Measurements from ENCODE around the gene FBXO10.
"Not testable (repeated sequence)": the region's sequence is repeated elsewhere in the genome, so short reads cannot be mapped to it uniquely, and the experiment has no call there.

The FBXO10 gene

GRCh38 chr9:37549527-37549926 is 26.7 kb downstream of the FBXO10 start:
- DNase-seq (ENCODE audit: low spot score) = no peak

- no peak for DNase-seq (ENCODE audit: low spot score)
Measured at GRCh38 chr9:37547328-37547878, 28.8 kb downstream of the FBXO10 start.

GRCh38 chr9:37543468-37543867 is 32.7 kb downstream of the FBXO10 start:
- DNase-seq (ENCODE audit: low spot score) = no peak

- no peak for DNase-seq (ENCODE audit: low spot score)
Measured at GRCh38 chr9:37542895-37543294, 33.3 kb downstream of the FBXO10 start.

GRCh38 chr9:37542488-37542887 is 33.7 kb downstream of the FBXO10 start:
- DNase-seq (ENCODE audit: low spot score) = no peak

- DNase-seq (ENCODE audit: low spot score) = no peak
Measured at GRCh38 chr9:37541465-37541864, 34.7 kb downstream of the FBXO10 start.

GRCh38 chr9:37540634-37541033 is 35.5 kb downstream of the FBXO10 start:
- DNase-seq (ENCODE audit: low spot score) = no peak

- DNase-seq (ENCODE audit: low spot score) = no peak
Measured at GRCh38 chr9:37539634-37540033, 36.5 kb downstream of the FBXO10 start.

- DNase-seq (ENCODE audit: low spot score) = no peak
Measured at GRCh38 chr9:37538099-37538498, 38.1 kb downstream of the FBXO10 start.

GRCh38 chr9:37534901-37535300 is 41.3 kb downstream of the FBXO10 start:
- DNase-seq (ENCODE audit: low spot score) = no peak

- DNase-seq (ENCODE audit: low spot score) = no peak
Measured at GRCh38 chr9:37534412-37534811, 41.8 kb downstream of the FBXO10 start.

- no peak for DNase-seq (ENCODE audit: low spot score)
Measured at GRCh38 chr9:37531699-37532098, 44.5 kb downstream of the FBXO10 start.

GRCh38 chr9:37528652-37529471 is 47.3 kb downstream of the FBXO10 start:
- peak; percentile 91 for DNase-seq (ENCODE audit: low spot score)

GRCh38 chr9:37523916-37524315 is 52.3 kb downstream of the FBXO10 start:
- DNase-seq (ENCODE audit: low spot score) = no peak

- DNase-seq (ENCODE audit: low spot score) = no peak
Measured at GRCh38 chr9:37522971-37523370, 53.2 kb downstream of the FBXO10 start.

- DNase-seq (ENCODE audit: low spot score) = no peak
Measured at GRCh38 chr9:37521111-37521510, 55.1 kb downstream of the FBXO10 start.

- DNase-seq (ENCODE audit: low spot score) = no peak
Measured at GRCh38 chr9:37520641-37521040, 55.5 kb downstream of the FBXO10 start.

GRCh38 chr9:37517923-37518322 is 58.3 kb downstream of the FBXO10 start:
- no peak for DNase-seq (ENCODE audit: low spot score)

- no peak for DNase-seq (ENCODE audit: low spot score)
Measured at GRCh38 chr9:37515620-37516258, 60.4 kb downstream of the FBXO10 start.

GRCh38 chr9:37514999-37515398 is 61.2 kb downstream of the FBXO10 start:
- DNase-seq (ENCODE audit: low spot score) = no peak

- DNase-seq (ENCODE audit: low spot score) = not testable (repeated sequence)
Measured at GRCh38 chr9:37514415-37514814, 61.8 kb downstream of the FBXO10 start.

GRCh38 chr9:37512437-37512836 is 63.7 kb downstream of the FBXO10 start:
- DNase-seq (ENCODE audit: low spot score) = no peak
